Kidney glomerular epithelial cell (primary cell): ENCODE data around the gene JMJD1C.

Experiments used
- DNase-seq: peaks from one replicate; lab custom pipeline; 2025; lab: John Stamatoyannopoulos, UW

JMJD1C gene

DNA sequence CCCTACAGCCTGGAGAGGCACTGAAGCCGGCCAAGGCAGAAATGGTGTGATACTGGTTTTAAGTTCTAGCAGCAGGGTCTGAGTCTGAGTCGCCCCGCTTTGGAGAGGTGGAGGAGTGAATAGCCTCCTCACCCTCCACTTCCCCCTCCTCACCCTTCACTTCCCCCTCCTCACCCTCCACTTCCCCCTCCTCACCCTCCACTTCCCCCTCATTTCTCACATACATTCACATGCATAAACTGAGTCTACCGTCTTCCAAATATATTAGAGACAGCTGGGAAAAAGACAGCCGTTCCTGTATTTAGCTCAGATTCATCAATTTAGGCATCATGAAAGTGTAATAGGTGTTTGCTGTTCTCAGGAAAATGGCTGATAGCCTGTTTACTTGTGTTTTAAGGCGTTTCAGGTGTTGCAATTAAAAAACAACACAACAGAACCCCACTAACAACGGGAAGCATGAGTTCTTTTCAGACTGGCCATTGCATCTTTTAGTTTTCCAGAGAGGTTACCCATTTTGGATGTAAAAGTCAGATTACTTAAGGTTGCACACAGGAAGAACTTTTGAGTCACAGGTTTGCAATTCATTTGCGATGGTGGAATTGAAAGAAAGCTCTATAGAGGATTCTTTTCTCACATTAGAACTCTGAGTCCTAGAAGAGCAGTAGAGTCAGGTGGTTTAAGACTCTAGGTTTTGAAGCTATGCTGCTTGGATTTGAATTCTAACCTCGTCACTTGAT lies 331.8 kb downstream of the JMJD1C start:
- peak; percentile 21 for DNase-seq

DNA sequence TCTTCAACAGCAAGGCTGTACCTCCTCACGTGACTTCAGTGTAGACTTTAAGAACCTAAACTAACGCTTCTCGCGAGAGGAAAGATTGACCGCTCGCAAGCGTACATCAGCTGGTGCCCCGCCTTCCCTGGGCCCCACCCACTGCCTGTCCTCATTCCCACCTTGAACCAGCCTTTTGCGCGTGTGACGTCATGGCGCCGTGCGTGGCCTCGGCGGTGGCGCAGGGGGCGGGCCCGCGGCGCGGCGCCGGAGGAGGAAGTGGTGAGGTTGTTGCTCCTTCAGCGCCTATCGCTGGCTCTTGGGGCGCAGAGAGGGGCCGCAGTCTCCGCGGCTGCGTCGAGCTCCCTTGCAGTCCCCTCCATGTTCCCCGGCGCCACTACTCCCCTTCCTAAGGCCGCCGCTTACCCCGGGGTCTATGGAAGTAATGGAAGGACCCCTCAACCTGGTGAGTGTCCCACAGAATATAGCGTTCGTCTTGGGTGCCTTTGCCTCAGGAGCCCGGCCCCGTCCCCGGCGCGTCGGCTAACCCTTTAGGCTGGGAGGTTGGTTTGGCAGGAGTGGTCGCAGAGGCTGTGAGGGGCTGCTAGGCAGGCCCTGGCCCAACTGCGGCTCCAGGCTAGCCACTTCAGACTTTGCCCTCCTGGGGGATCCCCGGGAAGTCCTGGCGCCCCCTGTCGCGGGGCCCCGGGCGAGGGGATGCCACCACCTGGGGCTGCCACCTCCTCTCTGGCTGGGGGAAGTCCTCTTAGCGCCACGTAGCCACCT lies 332.5 kb downstream of the JMJD1C start, which contains the start of gene NRBF2:
Gene NRBF2, plus strand, starts transcription at position 273 of the 765 bp plus-strand sequence. Its CDS starts 143 bp downstream, at position 416.
- peak; percentile 98 for DNase-seq

DNA sequence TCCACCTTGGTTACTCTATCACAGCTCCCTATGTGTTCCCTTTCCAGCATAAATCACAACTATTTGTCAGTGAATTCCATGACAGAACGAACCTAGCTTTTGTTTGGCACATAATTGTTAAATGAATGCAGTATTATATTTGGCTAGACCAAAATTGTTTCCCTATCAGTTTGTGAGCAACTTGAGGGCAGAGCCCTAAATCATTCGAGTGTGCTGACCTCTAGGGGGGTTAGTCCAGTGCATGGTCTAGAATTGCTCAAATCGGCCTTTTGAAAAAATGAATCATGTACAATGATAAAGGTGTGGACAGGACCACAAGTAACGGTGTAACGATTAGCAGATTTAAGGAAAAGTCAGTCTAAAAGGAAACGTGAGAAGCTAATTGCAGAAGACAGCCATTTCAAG lies 333.1 kb downstream of the JMJD1C start:
- DNase-seq = no peak

DNA sequence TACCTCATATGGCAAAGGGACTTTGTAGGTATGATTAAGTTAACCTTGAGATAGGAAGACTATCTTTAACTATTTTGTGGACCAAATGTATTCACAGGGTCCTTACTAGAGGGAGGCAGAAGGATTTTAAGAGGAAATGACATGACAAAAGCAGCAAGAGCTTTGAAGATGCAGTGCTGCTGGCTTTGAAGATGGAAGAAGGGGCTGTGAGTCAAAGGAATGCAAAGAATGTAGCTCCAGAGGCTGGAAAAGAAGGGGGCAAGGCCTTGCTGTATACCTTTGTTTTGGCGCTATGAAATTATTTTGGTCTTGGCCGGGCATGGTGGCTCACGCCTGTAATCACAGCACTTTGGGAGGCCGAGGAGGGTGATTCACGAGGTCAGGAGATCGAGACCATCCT lies 335.9 kb downstream of the JMJD1C start:
- DNase-seq = no peak

DNA sequence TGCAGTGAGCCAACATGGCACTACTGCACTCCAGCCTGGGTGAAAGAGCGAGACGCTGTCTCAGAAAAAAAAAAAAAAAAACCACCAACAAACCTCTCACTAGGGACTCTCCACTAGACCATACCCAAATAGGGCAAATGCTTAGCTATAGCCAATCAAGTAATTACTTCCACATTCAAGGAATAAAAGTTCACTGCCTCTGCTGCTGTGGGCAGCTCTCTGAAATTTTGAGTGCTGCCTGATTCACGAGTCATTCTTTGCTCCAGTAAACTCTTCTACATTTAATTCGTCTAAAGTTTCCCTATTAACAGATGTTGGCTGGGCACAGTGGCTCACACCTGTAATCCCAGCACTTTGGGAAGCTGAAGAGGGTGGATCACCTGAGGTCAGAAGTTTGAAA lies 337.3 kb downstream of the JMJD1C start:
- no peak for DNase-seq

DNA sequence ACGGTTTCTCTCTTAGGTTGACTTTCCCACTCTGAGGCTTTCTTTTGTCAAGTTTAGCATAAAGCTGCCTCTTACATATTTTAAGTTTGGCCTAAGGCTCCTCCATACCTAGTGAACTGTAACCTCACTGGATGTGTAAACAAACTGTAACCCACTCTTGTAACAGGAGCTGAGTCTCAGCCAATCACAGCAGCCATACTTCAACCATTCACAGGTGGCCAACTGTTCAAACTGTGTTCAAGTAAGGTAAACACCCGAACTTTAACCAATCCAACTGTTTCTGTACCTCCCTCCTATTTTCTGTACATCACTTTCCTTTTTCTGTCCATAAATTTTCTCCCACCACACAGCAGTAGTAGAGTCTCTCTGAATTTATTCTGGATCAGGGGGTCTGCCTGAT lies 340.3 kb downstream of the JMJD1C start:
- no peak for DNase-seq

DNA sequence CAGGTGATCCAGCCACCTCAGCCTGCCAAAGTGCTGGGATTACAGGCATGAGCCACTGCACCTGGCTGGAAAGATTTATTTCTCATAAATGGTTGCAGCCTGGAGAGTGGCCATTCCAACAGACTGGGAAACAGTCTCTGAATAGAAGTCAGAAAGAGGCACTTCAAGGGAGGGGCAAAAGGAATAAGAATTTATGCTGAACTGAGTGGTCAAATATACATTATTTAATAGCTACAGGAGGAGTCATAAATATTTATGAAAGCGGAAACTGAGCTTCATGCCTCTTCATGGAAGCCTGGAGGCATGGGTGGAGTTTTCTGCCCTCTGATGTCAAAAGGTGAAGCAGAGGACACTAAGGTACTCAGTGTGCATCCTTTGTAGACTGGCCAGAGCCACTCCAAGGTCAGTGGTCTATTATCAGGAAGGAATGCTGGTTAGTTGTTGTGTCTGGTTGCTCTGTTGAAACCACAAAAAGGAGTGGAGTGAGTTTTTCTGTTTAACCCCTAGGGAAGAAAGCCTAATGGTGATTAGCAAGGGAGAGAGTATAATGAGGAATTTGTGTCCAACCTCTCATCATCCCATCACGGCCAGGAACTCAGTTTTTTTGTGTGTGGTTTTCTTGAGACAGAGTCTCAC lies 341.9 kb downstream of the JMJD1C start:
- DNase-seq = no peak

DNA sequence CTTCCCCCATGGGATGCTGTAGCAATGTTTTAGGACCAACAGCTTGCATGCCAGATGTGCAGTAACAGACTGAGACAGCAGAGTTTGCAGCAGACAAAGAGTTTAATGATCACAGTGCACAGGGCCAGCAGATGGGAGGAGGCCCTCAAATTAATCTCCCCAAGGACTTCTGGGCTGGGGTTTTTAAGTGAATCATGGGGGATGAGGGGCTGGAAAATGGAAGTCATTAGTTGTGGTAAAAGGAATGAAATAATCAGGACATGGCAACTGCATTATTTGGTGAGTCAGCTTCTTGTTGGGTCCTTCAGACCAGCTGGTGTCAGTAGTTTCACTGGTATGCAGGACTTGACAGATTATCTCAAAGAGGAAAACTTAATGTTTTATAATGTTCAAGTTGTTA lies 345.2 kb downstream of the JMJD1C start:
- no peak for DNase-seq

DNA sequence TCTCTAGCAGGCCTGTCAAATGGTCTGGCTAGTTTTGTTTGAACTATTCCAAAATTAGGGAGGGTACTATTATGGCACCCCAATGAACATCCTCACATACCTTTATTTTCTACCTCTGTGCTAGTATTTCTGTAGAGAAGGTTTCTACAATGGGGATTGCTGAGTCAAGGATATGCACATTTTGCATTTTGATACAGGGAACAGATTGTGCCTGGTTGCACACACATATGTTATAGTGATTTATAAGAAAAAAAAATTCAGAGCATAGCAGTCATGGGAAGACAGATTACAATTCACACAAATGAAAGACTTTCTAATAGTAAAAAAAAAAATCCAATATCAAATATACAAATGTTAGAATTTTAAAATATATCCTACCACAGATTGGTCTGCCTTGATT lies 346.7 kb downstream of the JMJD1C start:
- DNase-seq = no peak
